ENCODE data around the gene MTOR.

The MTOR gene

DNA sequence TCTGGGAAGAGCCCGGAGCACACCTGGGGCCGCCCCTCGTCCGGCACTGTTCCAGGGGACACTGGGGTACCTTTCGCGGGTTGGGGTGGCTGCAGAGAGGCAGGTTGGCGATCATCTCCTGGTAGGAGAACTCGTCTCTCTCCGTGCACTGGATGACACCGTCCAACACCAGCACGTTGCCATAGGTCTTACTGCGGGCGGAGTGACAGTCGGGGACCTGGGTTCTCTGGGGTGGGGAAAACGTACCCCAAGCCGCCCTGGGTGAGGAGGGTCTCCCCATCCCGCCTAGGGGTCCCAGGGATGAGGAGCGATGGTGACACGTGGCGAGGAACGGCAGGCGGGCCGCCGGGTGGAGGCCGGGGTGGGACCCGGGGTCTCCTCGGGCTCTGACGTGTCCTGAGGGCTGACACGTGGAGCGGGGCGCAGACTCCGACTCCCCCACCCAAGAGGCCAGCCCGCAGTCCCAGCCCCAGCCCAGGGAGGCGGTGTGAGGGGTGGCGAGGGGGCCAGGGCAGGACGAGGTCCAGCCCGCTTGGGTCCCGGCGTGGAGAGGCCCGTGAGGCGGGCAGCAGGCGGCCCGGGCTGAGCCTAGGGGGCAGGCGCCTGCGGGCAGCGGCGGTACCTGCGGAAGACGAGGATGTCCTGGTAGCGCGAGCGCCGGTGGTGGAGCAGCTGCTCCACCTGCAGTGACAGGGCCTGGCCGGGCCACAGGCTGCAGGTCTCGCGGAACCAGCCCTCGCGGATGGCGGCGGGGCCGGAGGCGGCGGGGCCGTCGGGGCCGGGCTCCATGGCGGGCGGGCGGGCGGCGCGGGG is 203.0 kb downstream of the MTOR start:
- peak; percentile 6 for DNase-seq

DNA sequence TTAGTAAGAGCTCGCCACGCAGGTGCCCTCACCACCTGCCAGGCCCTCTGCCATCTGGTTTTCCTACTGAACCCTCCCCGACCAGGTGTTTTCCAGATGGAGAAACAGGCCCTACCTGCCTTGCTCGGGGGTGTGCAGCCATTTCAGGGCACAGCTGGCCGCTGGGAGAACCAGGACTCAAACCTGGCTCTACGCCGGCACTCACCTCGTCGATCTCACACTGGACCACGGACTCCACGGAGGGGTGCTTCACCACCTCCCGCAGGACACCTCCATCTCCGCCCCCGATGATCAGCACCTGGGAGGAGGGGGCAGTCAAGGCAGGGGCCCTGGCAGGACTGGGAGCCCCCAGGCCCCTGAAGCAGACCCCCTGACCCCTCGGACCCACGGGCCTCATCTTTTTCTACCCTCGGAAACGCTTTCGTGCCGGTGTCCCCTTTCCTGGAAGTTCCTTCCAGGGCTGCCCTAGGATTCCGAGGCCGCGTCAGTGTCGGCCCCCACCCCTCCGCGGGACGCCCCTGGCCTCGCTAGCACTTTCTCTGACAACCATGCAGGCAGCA is 203.7 kb downstream of the MTOR start:
- no peak for DNase-seq

DNA sequence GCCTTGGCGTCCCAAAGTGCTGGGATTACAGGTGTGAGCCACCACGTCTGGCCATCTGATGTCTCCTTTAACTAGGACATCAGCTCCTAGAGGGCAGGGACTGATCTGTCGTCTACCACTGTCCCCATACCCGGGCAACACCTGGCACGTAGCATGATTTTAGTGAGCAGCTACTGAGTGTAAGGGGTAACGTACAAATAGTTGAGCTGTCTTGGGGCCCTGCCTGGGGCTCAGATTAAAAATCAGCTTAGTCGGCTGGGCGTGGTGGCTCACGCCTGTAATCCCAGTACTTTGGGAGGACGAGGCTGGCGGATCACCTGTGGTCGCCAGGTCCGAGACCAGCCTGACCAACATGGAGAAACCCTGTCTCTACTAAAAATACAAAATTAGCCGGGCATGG is 204.3 kb downstream of the MTOR start:
- no peak for DNase-seq

DNA sequence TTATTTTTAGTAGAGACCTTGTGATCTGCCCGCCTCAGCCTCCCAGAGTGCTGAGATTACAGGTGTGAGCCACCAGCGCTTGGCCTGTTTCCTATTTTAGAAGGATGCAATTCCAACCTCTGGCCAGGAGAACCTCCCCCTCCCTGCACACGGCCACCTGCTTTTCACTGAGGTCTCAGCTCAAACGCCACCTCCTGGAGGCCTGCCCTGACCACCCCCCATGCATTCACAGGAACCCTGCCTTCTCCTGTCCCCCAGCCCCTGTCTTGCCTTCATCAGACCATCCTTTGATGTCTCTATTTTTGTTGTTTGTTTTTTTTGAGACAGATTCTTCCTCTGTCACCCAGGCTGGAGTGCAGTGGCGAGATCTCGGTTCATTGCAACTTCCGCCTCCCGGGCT is 204.9 kb downstream of the MTOR start:
- DNase-seq, result no peak
